ENCODE results near the gene GSTCD.

- TF ChIP-seq CTCF (IDR thresholded peaks at IDR 0.05) (no peak), POLR2A (IDR thresholded peaks at IDR 0.05) (no peak)
These were observed 126.6 kb downstream of the GSTCD start for GRCh38 chr4:105835177-105835576.

Measured in prostate gland (tissue), 2 donors.